ENCODE measurements around the gene C16orf86. TPM values are rescaled to one million over a fixed set of nuclear protein-coding genes. Genes with fewer than 3 reads are reported as not detected.
A peak's percentile ranks its signal among the peaks of the same experiment; 100 is the strongest.

Gene C16orf86
- total and polyA plus RNA-seq, 2 of the 8 experiments (the other 6 are each of a cell fraction or from before 2014, with no cell fraction given): 1.4 to 2.3 TPM

GRCh38 chr16:67653128-67653788 is 13.4 kb upstream of the C16orf86 start:
- no peak overlapping the region for H3K14ac ChIP-seq (ENCODE audit: insufficient read length)
- no peak overlapping the region for H4K91ac ChIP-seq (replicated peaks; ENCODE audit: insufficient read length, low read length)
- no peak overlapping the region for H2BK12ac ChIP-seq (ENCODE audit: low read depth, low read length)
- no peak overlapping the region for H3K27ac ChIP-seq (ENCODE audit: low read depth, low read length)
- no peak overlapping the region for H3K18ac ChIP-seq (ENCODE audit: extremely low read depth, low read length)
- H2BK15ac ChIP-seq (ENCODE audit: low read length): no peak overlapping the region
- peak overlapping the region; percentile 47 to 76 (median 58) for H3K4me3 ChIP-seq (ENCODE audit: extremely low read depth in 1 of 4, insufficient read depth in 2 of 4, low read depth in 3 of 4, low read length in 4 of 4)
- ChIA-PET CTCF (ENCODE audit: partially characterized antibody) (interaction anchor here (0.7 to 18.0 kb wide), 9 partner anchors 9 to 143 kb away, joined by 3 to 202 read pairs (median 4); partner anchors contain the start of genes ACD, C16orf86, ENKD1 and PARD6A), POLR2A (ENCODE audit: partially characterized antibody) (interaction anchor here (1.7 kb wide), 1 partner anchor 115 kb away, joined by 4 read pairs; no protein-coding TSS in a partner anchor)
- H3K4ac ChIP-seq (replicated peaks; ENCODE audit: insufficient read length, low read depth, low read length): peak overlapping the region; percentile 23
- H4K8ac ChIP-seq (ENCODE audit: extremely low read depth, insufficient read depth, low read length): no peak overlapping the region
- H3K9me3 ChIP-seq (ENCODE audit: insufficient read depth in 2 of 2, low read depth in 1 of 2, low read length in 1 of 2): no peaks in the 10 kb centered on the region
- H3K23me2 ChIP-seq (ENCODE audit: low read depth, low read length): peaks cover 5% of the 10 kb centered on the region; the same call in 1 of the 2 replicates
- no peak overlapping the region for H4K5ac ChIP-seq (ENCODE audit: insufficient read length, low read depth, low read length)
- DNase-seq (ENCODE audit: low read depth in 1 of 2, low spot score in 2 of 2) (no peak), FAIRE-seq (no peak)
- no peak overlapping the region for H2AK5ac ChIP-seq (ENCODE audit: low read depth, low read length)
- H3K79me1 ChIP-seq (ENCODE audit: low read depth, low read length): no peaks in the 10 kb centered on the region; the same call in 1 of the 2 replicates
- no peak overlapping the region for H2BK5ac ChIP-seq (ENCODE audit: low read depth, low read length)
- no peaks in the 10 kb centered on the region for H3K79me2 ChIP-seq (ENCODE audit: control insufficient read depth in 1 of 2, insufficient read depth in 2 of 2, low read length in 2 of 2)
- peak overlapping the region; percentile 64 to 96 for H3K4me2 ChIP-seq (ENCODE audit: insufficient read depth in 1 of 2, low read depth in 2 of 2, low read length in 2 of 2)
- H4K20me1 ChIP-seq (replicated peaks in 1 of 2; ENCODE audit: control insufficient read depth in 1 of 2, insufficient read depth in 2 of 2, low read length in 2 of 2): peaks cover 5 to 15% of the 10 kb centered on the region in 2 experiments
- H3K27me3 ChIP-seq (replicated peaks in 1 of 4; ENCODE audit: control insufficient read depth in 3 of 4, extremely low read depth in 1 of 4, insufficient read depth in 3 of 4, low read length in 3 of 4): peaks cover 0 to 23% (median 17%) of the 10 kb centered on the region in 4 experiments; a peak in 4 of 7 replicates
- WGBS, 2 experiments (ENCODE audit: extremely low coverage in 1 of 2, insufficient coverage in 1 of 2, insufficient read length in 1 of 2, insufficient replicate concordance in 2 of 2, low coverage in 1 of 2, low lambda C conversion rate in 2 of 2, missing lambda C conversion rate in 1 of 2): 4% methylated on average over 52 of the region's 68 CpGs; no CpG with 5 or more reads in 1 of the 2 experiments
- peak; percentile 14 to 40 (median 24); a peak in 3 of 4 replicates for TF ChIP-seq CTCF (IDR thresholded peaks at IDR 0.05; ENCODE audit: control extremely low read depth in 1 of 3, insufficient read depth in 1 of 3, low read depth in 1 of 3, low read length in 3 of 3)
- TF ChIP-seq BACH1 (IDR thresholded peaks at IDR 0.05; ENCODE audit: low read length): peak; percentile 39; the same call in 1 of the 2 replicates
- TF ChIP-seq EP300 (IDR thresholded peaks at IDR 0.05; ENCODE audit: borderline replicate concordance in 1 of 2, low read depth in 2 of 2, low read length in 2 of 2): no peak
- peak; percentile 39 for TF ChIP-seq KDM4A (IDR thresholded peaks at IDR 0.05; ENCODE audit: low read depth, low read length, severe bottlenecking)
- H3K56ac ChIP-seq (replicated peaks; ENCODE audit: insufficient read length, low read depth, low read length): no peak overlapping the region
- H3K23ac ChIP-seq (ENCODE audit: insufficient read length): no peak overlapping the region
- peaks cover 0 to 4% (median 2%) of the 10 kb centered on the region in 4 experiments; a peak in 1 of 8 replicates for H3K36me3 ChIP-seq (ENCODE audit: control insufficient read depth in 2 of 4, insufficient read depth in 4 of 4, low read length in 3 of 4)
- no peak overlapping the region for H2AFZ ChIP-seq (ENCODE audit: low read length)
- H3K9ac ChIP-seq (replicated peaks in 1 of 4; ENCODE audit: extremely low read depth in 1 of 4, low read depth in 3 of 4, low read length in 3 of 4): no peak overlapping the region; a peak in 2 of 7 replicates
- H2BK20ac ChIP-seq (ENCODE audit: low read length): no peak overlapping the region
- H3K4me1 ChIP-seq (replicated peaks in 1 of 4; ENCODE audit: control insufficient read depth in 3 of 4, insufficient read depth in 4 of 4, low read length in 3 of 4): peaks cover 0 to 18% (median 5%) of the 10 kb centered on the region in 4 experiments; a peak in 5 of 7 replicates
- H2BK120ac ChIP-seq (replicated peaks; ENCODE audit: low read depth, low read length): no peak overlapping the region

Data from H1 (cell line).